Measurements from ENCODE around the gene PLEK. TPM values are rescaled to one million over a fixed set of nuclear protein-coding genes. Genes with fewer than 3 reads are reported as not detected.

The PLEK gene
- total RNA-seq, 4 donors from 2014 or later = 5.0 to 33.0 (median 6.8) TPM

DNA sequence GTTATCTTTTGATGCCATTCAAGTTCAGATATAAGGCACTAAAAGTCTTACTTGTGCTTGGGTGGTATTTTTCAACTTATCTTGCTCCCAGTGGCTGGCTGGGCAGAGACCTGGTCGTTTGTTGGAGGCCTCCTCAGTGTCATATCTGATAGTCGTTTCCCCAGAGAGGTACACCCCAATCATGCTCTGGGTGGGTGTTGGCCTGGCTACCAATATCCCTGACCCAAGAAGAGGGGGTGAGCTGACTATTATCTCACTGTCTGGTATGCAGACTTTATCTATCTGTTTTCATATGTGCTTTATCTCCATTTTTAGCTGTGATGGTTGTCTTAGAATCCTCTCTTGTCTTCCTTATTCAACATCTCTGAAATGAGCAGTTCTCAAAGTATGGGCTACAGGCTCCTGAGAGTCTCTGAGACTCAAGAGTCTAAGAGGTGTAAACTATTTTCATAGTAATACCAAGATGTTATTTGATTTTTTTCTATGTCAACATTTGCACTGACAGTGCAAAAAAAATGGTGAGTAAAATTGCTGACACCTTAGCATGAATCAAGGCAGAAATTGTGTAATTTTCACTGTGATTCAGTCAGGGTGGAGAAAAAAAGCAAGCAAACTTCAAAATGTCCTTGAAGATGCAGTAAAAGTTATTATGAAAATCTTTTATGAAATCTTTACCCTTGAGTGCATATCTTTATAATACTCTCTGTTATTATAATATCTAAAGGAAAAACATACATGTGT, 12.3 kb upstream of the PLEK start:
- no peaks in the 10 kb centered on the region for H3K27me3 ChIP-seq
- H3K4me3 ChIP-seq = no peak overlapping the region
- H3K4me1 ChIP-seq = no peaks in the 10 kb centered on the region
- TF ChIP-seq EP300 (IDR thresholded peaks at IDR 0.05) (no peak), POLR2AphosphoS5 (IDR thresholded peaks at IDR 0.05) (no peak), POLR2A (IDR thresholded peaks at IDR 0.05) (no peak)
- TF ChIP-seq, protein P1, sequence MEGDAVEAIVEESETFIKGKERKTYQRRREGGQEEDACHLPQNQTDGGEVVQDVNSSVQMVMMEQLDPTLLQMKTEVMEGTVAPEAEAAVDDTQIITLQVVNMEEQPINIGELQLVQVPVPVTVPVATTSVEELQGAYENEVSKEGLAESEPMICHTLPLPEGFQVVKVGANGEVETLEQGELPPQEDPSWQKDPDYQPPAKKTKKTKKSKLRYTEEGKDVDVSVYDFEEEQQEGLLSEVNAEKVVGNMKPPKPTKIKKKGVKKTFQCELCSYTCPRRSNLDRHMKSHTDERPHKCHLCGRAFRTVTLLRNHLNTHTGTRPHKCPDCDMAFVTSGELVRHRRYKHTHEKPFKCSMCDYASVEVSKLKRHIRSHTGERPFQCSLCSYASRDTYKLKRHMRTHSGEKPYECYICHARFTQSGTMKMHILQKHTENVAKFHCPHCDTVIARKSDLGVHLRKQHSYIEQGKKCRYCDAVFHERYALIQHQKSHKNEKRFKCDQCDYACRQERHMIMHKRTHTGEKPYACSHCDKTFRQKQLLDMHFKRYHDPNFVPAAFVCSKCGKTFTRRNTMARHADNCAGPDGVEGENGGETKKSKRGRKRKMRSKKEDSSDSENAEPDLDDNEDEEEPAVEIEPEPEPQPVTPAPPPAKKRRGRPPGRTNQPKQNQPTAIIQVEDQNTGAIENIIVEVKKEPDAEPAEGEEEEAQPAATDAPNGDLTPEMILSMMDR (IDR thresholded peaks at IDR 0.05) = no peak
- WGBS, 2 donors (ENCODE audit: low coverage in 1 of 2) = 22 to 57% methylated on average over 1 to 2 of the region's 2 CpGs
- no peaks in the 10 kb centered on the region for H3K36me3 ChIP-seq
- no peak for ATAC-seq
- no peaks in the 10 kb centered on the region for H3K9me3 ChIP-seq
- H3K27ac ChIP-seq = no peak overlapping the region

DNA sequence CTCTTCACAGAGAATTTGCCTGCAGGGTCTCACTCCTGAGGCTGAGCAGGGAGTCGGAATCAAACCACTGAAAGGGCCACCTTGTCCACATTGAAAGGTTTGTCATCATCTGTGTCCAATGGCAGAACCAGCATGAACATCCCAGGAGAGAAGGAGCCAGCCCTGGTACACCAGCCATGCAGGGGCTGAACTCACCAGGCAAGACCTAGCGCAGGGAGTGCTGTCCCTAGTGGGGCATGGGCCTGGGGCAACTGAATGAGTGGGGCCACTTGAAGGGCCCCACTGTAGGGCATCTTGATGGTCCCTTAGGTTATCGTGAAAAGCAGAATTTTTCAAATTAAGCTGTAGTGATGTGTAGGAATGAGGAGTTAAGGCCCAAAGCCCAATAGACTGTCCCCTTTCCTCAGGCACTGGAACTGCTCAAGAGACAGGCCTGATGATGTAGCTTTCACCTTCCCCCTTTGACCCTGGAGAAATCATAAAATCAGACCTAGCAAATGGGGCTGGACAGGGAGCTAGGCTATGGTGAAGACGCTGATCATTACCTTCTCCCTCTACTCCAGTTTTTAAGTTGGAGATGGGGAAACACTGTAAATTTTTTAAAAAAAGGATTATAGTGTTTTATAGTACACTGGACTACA, 8.4 kb upstream of the PLEK start:
- Histone ChIP-seq H3K4me3 (no peak overlapping the region), H3K4me1 (peaks cover 0 to 1% (median 0%) of the 10 kb centered on the region in 3 donors), H3K27me3 (no peaks in the 10 kb centered on the region), H3K27ac (no peak overlapping the region), H3K9me3 (no peaks in the 10 kb centered on the region), H3K36me3 (no peaks in the 10 kb centered on the region)
- no peak for TF ChIP-seq EP300 (IDR thresholded peaks at IDR 0.05)
- no peak for TF ChIP-seq POLR2AphosphoS5 (IDR thresholded peaks at IDR 0.05)
- no peak for TF ChIP-seq POLR2A (IDR thresholded peaks at IDR 0.05)
- TF ChIP-seq, protein P1 (IDR thresholded peaks at IDR 0.05) = no peak
- no peak for ATAC-seq
- 100% methylated on average over 1 of the region's 4 CpGs for WGBS, 2 donors (ENCODE audit: low coverage in 1 of 2)

DNA sequence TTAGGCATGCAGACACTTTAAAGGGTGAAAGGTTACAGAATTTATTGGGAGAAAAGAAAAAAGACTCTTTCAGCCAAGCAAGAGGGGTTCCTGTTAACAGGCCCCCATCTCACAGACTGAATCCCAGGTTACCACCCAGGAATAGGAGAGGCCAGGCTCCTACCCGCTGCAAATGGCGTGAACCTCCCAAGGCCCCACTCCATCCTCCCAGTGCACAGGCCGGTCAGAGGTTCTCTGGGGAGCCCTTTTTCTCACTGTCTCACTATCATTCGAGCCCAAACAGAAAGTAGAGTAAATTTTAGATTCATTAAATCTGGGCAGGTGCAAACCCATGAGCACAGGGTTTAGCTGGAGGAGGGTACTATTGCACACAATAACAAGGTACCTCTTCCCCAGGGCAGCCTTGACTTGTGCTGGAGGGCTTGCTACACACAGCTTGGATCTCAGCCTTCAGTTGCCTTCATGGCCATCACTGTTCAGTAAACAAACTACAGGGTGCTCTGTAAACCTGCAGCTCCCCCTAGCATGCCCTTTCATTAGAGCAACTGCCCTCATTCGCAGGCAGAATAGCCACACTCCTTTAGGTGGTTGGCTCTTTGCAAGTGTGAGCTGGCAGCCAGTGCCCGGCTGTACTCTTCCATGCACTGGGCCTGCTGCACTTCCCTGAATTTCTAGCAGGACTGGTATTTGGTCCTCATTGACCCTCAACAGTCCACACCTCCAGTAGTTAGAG, 7.3 kb upstream of the PLEK start:
- ATAC-seq = peak; percentile 61
- H3K9me3 ChIP-seq = no peaks in the 10 kb centered on the region
- no peaks in the 10 kb centered on the region for H3K27me3 ChIP-seq
- H3K4me1 ChIP-seq = peaks cover 0 to 7% (median 0%) of the 10 kb centered on the region in 3 donors
- H3K36me3 ChIP-seq = no peaks in the 10 kb centered on the region
- 17 to 85% methylated on average over 1 to 4 of the region's 6 CpGs for WGBS, 2 donors (ENCODE audit: low coverage in 1 of 2)
- H3K27ac ChIP-seq = no peak overlapping the region
- TF ChIP-seq POLR2A (IDR thresholded peaks at IDR 0.05) = no peak
- TF ChIP-seq, protein P1 (IDR thresholded peaks at IDR 0.05) = peak in 2 of 4 experiments; percentile 30 to 43
- H3K4me3 ChIP-seq = no peak overlapping the region

DNA sequence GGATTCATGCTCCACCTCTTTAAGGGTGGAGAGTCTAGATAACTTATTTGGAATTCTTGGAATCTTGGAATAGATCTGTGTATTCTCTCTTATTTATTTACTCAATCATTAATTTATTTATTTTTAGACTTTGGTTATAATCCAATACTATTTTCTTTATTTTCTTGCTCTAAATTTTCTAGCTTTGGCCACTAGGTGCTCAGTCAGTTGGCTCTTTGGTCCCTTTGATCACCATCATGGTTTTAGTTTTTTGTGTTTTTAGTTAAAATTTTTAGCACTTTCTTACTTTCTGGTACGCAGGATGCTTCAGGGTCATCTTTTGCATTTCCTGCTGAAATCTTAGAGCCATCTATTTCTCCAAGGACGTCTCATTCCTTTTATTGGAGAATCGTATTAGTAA, 5.2 kb upstream of the PLEK start:
- H3K27me3 ChIP-seq = no peaks in the 10 kb centered on the region
- no peaks in the 10 kb centered on the region for H3K9me3 ChIP-seq
- no peaks in the 10 kb centered on the region for H3K36me3 ChIP-seq
- 88% methylated on average over 3 of the region's 3 CpGs; no CpG with 5 or more reads in 1 of the 2 donors for WGBS, 2 donors (ENCODE audit: low coverage in 1 of 2)
- no peak for TF ChIP-seq POLR2A (IDR thresholded peaks at IDR 0.05)
- TF ChIP-seq, protein P1 (IDR thresholded peaks at IDR 0.05) = no peak
- no peak for TF ChIP-seq EP300 (IDR thresholded peaks at IDR 0.05)
- TF ChIP-seq POLR2AphosphoS5 (IDR thresholded peaks at IDR 0.05) = no peak
- H3K27ac ChIP-seq = no peak overlapping the region
- no peak overlapping the region for H3K4me3 ChIP-seq
- no peak for ATAC-seq
- peaks cover 0 to 7% (median 0%) of the 10 kb centered on the region in 3 donors for H3K4me1 ChIP-seq
